K562 (cell line): ENCODE data around the gene ALAS2. TPM values are rescaled to one million over a fixed set of nuclear protein-coding genes. Genes with fewer than 3 reads are reported as not detected.

ENCODE experiments used
- CHCHD3 ChIP-seq: fragments of 250-450 bp; sonication (Bioruptor Pico); IDR thresholded peaks from 2 replicates; pipeline ENCODE4 v2.1.2; 2022; ENCODE audit warnings: mild to moderate bottlenecking
- CXXC5 ChIP-seq: fragments of 250-450 bp; sonication (Bioruptor Pico); IDR thresholded peaks from 2 replicates; pipeline ENCODE4 v1.8.0; 2022; ENCODE audit warnings: inconsistent platforms, mild to moderate bottlenecking, moderate library complexity
- ETV5 ChIP-seq: sonication (generic); formaldehyde crosslinking; IDR thresholded peaks from 2 replicates; pipeline ENCODE4 v1.4.0; 2020; ENCODE audit warnings: low read depth, mild to moderate bottlenecking, missing genetic modification reagents
- FIP1L1 ChIP-seq: fragments of 200-400 bp; formaldehyde crosslinking; IDR thresholded peaks from 2 replicates; pipeline ENCODE4 v1.6.1; 2018; ENCODE audit warnings: mild to moderate bottlenecking, low read depth, low read length; ENCODE audit not compliant: poor library complexity, severe bottlenecking
- GABPB1 ChIP-seq: sonication (generic); formaldehyde crosslinking; IDR thresholded peaks from 2 replicates; pipeline ENCODE4 v1.8.0; 2022; ENCODE audit warnings: mild to moderate bottlenecking, missing genetic modification reagents
- GTF2E2 ChIP-seq: fragments of 200-800 bp; sonication (Bioruptor generic); IDR thresholded peaks from 2 replicates; pipeline ENCODE4 v1.6.1; 2016; ENCODE audit warnings: missing genetic modification characterization, missing compliant biosample characterization
- HMG20B ChIP-seq: fragments of 250-450 bp; sonication (Bioruptor Pico); IDR thresholded peaks from 2 replicates; pipeline ENCODE4 v1.5.0; 2021; ENCODE audit warnings: mild to moderate bottlenecking
- MAZ ChIP-seq, 2 experiments: fragments of 450-650 bp in 1 of 2; sonication (generic) in 1 of 2; formaldehyde crosslinking; IDR thresholded peaks in 1 of 2; conservative IDR thresholded peaks in 1 of 2; 2 replicates each; pipeline versions ENCODE4 v1.4.0 to v1.5.0; 2020; ENCODE audit warnings: mild to moderate bottlenecking in 1 of 2, missing genetic modification reagents in 1 of 2
- NR1H2 ChIP-seq: sonication (generic); formaldehyde crosslinking; IDR thresholded peaks from 2 replicates; pipeline ENCODE4 v1.4.0; 2020; ENCODE audit warnings: mild to moderate bottlenecking, missing genetic modification reagents
- PPARD ChIP-seq: fragments of 250-450 bp; sonication (Bioruptor Pico); IDR thresholded peaks from 2 replicates; pipeline ENCODE4 v1.8.0; 2022; ENCODE audit warnings: inconsistent platforms, mild to moderate bottlenecking, moderate library complexity
- SAP30 ChIP-seq: fragments of 200-600 bp; sonication (generic); IDR thresholded peaks from 2 replicates; pipeline ENCODE4 v1.6.1; 2012; ENCODE audit warnings: borderline replicate concordance, low read depth, mild to moderate bottlenecking, moderate library complexity, low read length, control low read depth, inconsistent platforms; ENCODE audit not compliant: insufficient read depth, poor library complexity, severe bottlenecking
- SMAD3 ChIP-seq: fragments of 450-650 bp; formaldehyde crosslinking; conservative IDR thresholded peaks from 2 replicates; pipeline ENCODE4 v1.4.0; 2020; ENCODE audit warnings: mild to moderate bottlenecking
- YY1 ChIP-seq, 3 experiments: IDR thresholded peaks; 2 replicates each; pipeline ENCODE4 v1.6.1; 2011; ENCODE audit warnings: low read length in 2 of 3, mild to moderate bottlenecking in 2 of 3, moderate library complexity in 2 of 3, borderline replicate concordance in 1 of 3, control low read depth in 1 of 3, low read depth in 1 of 3; ENCODE audit not compliant: insufficient read depth in 3 of 3, insufficient replicate concordance in 2 of 3, control insufficient read depth in 1 of 3, insufficient read length in 1 of 3; ENCODE audit errors: extremely low read depth in 1 of 3
- ZEB2 ChIP-seq: fragments of 450-650 bp; IDR thresholded peaks from 2 replicates; pipeline ENCODE4 v1.6.1; 2016
- ZNF212 ChIP-seq: fragments of 450-650 bp; formaldehyde crosslinking; IDR thresholded peaks from 2 replicates; pipeline ENCODE4 v1.4.0; 2020; ENCODE audit warnings: mild to moderate bottlenecking
- ZNF408 ChIP-seq: fragments of 250-450 bp; sonication (Bioruptor Pico); IDR thresholded peaks from 2 replicates; pipeline ENCODE4 v1.4.0; 2020; ENCODE audit warnings: low read depth, mild to moderate bottlenecking, moderate library complexity
- ZNF507 ChIP-seq: conservative IDR thresholded peaks from 2 replicates; pipeline ENCODE4 v1.6.1; 2017; ENCODE audit warnings: missing genetic modification characterization, missing compliant biosample characterization
- ZNF76 ChIP-seq: fragments of 250-450 bp; sonication (Bioruptor Pico); IDR thresholded peaks from 2 replicates; pipeline ENCODE4 v1.4.0; 2020; ENCODE audit warnings: mild to moderate bottlenecking, moderate library complexity, borderline replicate concordance
- polyA plus RNA-seq, 8 experiments: library from polyadenylated mRNA; depleted of rRNA in 4 of 8; stranded (reverse) in 5 of 8; unstranded in 3 of 8; fragments of >200 nt; fragmentation: Nextera tagmentation in 2 of 8; fragmentation: Illumina TruSeq in 1 of 8; extraction: Ambion mirVana in 2 of 8; extraction: Trizol in 1 of 8; gene quantifications; 2 replicates each; pipeline versions ENCODE4 v1.2.1 to v1.2.3, GENCODE V29; 2011 to 2014; ENCODE audit warnings: inconsistent platforms in 1 of 8, missing spikeins in 1 of 8
- total RNA-seq, 7 experiments: library from RNA; depleted of rRNA in 6 of 7; stranded (reverse); fragments of >200 nt in 6 of 7; fragmentation: Illumina TruSeq in 2 of 7; extraction: Trizol in 2 of 7; gene quantifications; 2 replicates each; pipeline versions ENCODE4 v1.2.1 to v1.2.3, GENCODE V29; 2011 to 2021; ENCODE audit warnings: low replicate concordance in 1 of 7
- TF ChIP-seq, protein P1 (sequence below): fragments of 450-650 bp; conservative IDR thresholded peaks from 2 replicates; pipeline ENCODE4 v1.6.1; 2016; ENCODE audit warnings: missing genetic modification characterization, low read depth, mild to moderate bottlenecking, missing compliant biosample characterization, moderate library complexity
- TF ChIP-seq, protein P2 (sequence below): sonication (generic); formaldehyde crosslinking; IDR thresholded peaks from 2 replicates; pipeline ENCODE4 v1.8.0; 2022; ENCODE audit warnings: missing genetic modification reagents, mild to moderate bottlenecking, borderline replicate concordance
- TF ChIP-seq, protein P3 (sequence below): fragments of 450-650 bp; IDR thresholded peaks from 2 replicates; pipeline ENCODE4 v1.7.0; 2016; ENCODE audit warnings: borderline replicate concordance
- TF ChIP-seq, protein P4 (sequence below): fragments of 450-650 bp; IDR thresholded peaks from 2 replicates; pipeline ENCODE4 v1.6.1; 2017; ENCODE audit warnings: mild to moderate bottlenecking, moderate library complexity

The ALAS2 gene
- total and polyA plus RNA-seq, 9 of the 15 experiments (the other 6 are each of a cell fraction or from before 2014, with no cell fraction given) = 14.6 to 101 (median 33.4) TPM

DNA sequence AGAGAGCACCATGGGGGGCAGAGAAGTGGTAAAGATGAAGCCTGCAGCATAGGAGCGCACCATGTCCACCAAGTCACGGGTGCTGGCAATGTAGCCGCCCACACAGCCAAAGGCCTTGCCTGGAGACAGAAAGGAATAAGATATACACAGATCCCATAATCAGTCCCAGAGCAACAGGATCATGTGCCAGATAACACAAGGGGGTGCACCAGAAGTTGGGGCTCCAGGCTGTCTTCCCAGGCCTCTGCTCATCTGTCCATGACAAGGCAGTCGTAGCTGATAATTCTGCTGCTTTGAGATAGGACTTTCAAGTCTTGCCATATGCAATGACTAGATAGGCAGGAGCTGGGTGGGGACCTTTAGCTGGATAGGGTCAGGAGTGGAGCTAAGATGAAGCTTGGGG, 15.9 kb downstream of the ALAS2 start (continued):
- no peak for TF ChIP-seq YY1 (IDR thresholded peaks at IDR 0.05; ENCODE audit: borderline replicate concordance in 1 of 3, control insufficient read depth in 1 of 3, extremely low read depth in 1 of 3, insufficient read depth in 3 of 3, insufficient read length in 1 of 3, insufficient replicate concordance in 2 of 3, low read depth in 1 of 3, low read length in 2 of 3)
- no peak for TF ChIP-seq GTF2E2 (tag)
- TF ChIP-seq, protein P1, sequence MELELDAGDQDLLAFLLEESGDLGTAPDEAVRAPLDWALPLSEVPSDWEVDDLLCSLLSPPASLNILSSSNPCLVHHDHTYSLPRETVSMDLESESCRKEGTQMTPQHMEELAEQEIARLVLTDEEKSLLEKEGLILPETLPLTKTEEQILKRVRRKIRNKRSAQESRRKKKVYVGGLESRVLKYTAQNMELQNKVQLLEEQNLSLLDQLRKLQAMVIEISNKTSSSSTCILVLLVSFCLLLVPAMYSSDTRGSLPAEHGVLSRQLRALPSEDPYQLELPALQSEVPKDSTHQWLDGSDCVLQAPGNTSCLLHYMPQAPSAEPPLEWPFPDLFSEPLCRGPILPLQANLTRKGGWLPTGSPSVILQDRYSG (tag) = 0 out of 2 replicates have a peak, but pooled peaks have one; percentile 48
- TF ChIP-seq GABPB1 = no peak
- no peak for TF ChIP-seq ZNF408 (CRISPR knock-in tag)
- no peak for TF ChIP-seq ETV5 (CRISPR knock-in tag)
- TF ChIP-seq NR1H2 (CRISPR knock-in tag) = no peak
- TF ChIP-seq HMG20B (CRISPR knock-in tag) = no peak
- 0 out of 2 replicates have a peak, but pooled peaks have one; percentile 36 for TF ChIP-seq SMAD3 (CRISPR knock-in tag)
- TF ChIP-seq CHCHD3 (CRISPR knock-in tag) = no peak
- TF ChIP-seq ZEB2 = no peak; the same call in 1 of the 2 replicates
- TF ChIP-seq SAP30 = no peak
- TF ChIP-seq ZNF76 (CRISPR knock-in tag) = no peak
- no peak for TF ChIP-seq ZNF212
- TF ChIP-seq, protein P2, sequence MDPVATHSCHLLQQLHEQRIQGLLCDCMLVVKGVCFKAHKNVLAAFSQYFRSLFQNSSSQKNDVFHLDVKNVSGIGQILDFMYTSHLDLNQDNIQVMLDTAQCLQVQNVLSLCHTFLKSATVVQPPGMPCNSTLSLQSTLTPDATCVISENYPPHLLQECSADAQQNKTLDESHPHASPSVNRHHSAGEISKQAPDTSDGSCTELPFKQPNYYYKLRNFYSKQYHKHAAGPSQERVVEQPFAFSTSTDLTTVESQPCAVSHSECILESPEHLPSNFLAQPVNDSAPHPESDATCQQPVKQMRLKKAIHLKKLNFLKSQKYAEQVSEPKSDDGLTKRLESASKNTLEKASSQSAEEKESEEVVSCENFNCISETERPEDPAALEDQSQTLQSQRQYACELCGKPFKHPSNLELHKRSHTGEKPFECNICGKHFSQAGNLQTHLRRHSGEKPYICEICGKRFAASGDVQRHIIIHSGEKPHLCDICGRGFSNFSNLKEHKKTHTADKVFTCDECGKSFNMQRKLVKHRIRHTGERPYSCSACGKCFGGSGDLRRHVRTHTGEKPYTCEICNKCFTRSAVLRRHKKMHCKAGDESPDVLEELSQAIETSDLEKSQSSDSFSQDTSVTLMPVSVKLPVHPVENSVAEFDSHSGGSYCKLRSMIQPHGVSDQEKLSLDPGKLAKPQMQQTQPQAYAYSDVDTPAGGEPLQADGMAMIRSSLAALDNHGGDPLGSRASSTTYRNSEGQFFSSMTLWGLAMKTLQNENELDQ = no peak
- TF ChIP-seq FIP1L1 = no peak
- TF ChIP-seq, protein P3, sequence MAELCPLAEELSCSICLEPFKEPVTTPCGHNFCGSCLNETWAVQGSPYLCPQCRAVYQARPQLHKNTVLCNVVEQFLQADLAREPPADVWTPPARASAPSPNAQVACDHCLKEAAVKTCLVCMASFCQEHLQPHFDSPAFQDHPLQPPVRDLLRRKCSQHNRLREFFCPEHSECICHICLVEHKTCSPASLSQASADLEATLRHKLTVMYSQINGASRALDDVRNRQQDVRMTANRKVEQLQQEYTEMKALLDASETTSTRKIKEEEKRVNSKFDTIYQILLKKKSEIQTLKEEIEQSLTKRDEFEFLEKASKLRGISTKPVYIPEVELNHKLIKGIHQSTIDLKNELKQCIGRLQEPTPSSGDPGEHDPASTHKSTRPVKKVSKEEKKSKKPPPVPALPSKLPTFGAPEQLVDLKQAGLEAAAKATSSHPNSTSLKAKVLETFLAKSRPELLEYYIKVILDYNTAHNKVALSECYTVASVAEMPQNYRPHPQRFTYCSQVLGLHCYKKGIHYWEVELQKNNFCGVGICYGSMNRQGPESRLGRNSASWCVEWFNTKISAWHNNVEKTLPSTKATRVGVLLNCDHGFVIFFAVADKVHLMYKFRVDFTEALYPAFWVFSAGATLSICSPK = no peak
- TF ChIP-seq CXXC5 = peak; percentile 79
- TF ChIP-seq, protein P4, sequence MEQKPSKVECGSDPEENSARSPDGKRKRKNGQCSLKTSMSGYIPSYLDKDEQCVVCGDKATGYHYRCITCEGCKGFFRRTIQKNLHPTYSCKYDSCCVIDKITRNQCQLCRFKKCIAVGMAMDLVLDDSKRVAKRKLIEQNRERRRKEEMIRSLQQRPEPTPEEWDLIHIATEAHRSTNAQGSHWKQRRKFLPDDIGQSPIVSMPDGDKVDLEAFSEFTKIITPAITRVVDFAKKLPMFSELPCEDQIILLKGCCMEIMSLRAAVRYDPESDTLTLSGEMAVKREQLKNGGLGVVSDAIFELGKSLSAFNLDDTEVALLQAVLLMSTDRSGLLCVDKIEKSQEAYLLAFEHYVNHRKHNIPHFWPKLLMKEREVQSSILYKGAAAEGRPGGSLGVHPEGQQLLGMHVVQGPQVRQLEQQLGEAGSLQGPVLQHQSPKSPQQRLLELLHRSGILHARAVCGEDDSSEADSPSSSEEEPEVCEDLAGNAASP = no peak
- no peak for TF ChIP-seq PPARD (CRISPR knock-in tag)
- no peak for TF ChIP-seq ZNF507
- no peak for TF ChIP-seq MAZ (CRISPR knock-in tag; conservative IDR thresholded peaks at IDR 0.05 in 1 of 2, IDR thresholded peaks at IDR 0.05 in 1 of 2)
